Stimulated activated CD8-positive, alpha-beta memory T cell treated with anti-CD3 and anti-CD28 coated beads, Interleukin-7, amount 100 ng/mL, for 1 hour (primary cell): ENCODE results near the gene BBOX1.
"Not testable (repeated sequence)": the region's sequence is repeated elsewhere in the genome, so short reads cannot be mapped to it uniquely, and the experiment has no call there.

Experiments
- DNase-seq, 2 donors: peaks; one replicate each; pipeline ENCODE4 v3.0.0-alpha.2; 2020; ENCODE audit warnings: low read depth in 2 of 2

BBOX1 gene

DNA sequence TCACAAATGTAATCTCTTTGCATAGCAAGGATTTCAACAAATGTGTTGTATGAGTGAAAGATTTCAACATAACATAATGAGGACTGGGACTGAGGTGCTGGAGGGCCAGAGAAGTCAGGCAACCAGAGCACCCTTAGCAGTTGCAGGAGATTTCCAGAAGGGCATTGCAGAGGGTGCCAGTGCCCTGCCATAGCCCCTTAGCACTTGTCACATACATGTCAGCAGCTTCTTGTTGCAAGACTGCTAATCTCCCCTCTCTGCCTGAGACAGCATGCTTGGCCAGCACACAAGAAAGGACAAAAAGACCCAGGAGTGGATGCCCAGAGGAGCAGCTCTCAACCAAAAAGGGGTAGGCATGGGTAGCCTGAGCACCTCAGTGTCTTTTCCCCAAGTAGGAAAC is 43.2 kb downstream of the BBOX1 start:
- DNase-seq, result no peak

DNA sequence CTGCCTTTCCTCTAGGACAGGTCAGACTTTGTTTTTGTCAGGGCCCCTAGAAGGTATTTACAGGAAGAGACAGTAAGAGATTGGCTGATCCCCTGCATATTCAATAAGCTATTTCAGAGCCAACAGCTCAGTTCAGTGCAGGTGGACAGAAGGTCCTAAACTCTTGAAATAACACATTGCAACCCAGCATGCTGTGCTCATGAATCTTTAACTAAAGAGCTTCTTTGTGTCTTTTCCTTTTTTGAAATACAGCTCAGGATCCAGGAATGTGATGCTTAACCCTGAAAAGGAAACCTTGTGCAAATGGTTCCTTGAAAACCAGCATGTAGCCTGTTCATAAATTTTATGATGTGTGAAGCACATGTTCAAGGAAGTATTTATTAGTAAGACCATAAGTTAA is 43.9 kb downstream of the BBOX1 start:
- DNase-seq, result no peak

DNA sequence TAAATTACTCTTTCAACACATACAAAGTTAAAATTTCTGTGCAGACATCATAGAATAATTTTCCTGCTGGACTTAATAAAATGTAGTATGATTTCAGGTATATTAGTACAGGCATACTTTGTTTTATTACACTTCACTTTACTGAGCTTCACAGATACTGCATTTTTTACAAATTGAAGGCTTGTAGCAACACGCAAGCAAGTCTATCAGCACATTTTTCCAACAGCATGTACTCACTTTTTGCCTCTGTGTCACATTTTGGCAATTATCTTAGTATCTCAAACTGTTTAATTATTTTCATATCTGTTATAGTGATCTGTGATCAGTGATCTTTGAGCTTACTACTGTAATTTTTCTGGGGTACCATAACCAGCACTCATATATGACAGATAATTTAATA is 44.5 kb downstream of the BBOX1 start:
- no peak for DNase-seq

DNA sequence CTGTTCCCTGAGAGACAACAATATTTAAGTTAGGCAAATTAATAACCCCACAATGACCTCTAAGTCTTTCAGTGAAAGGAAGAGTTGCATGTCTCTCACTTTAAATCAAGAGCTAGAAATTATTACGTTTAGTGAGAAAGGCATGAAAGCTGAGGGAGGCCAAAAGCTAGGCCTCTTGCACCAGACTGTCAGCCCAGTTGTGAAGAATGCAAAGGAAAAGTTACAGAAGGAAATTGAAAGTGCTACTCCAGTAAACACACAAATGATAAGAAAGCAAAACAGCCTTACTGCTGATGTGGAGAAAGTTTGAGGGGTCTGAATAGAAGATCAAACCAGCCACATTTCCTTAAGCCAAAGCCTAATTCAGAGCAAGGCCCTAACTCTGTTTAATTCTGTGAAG is 45.0 kb downstream of the BBOX1 start:
- no peak for DNase-seq

DNA sequence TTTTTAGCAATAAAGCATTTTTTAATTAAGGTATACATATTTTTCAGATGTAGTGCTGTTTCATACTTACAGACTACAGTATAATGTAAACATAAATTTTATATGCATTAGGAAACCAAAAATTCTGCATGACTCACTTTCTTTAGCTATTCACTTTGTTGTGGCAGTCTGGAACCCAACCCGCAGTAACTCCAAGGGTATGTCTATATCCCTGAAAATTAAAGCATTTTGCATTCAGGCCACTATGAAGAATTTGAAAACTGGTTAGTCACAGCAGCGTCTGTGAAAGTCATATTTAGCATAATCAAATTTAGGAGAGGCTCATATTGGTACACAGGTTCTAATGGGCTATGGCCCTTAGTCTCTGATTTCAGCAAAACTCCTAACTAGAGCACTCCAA is 46.8 kb downstream of the BBOX1 start:
- no peak for DNase-seq

DNA sequence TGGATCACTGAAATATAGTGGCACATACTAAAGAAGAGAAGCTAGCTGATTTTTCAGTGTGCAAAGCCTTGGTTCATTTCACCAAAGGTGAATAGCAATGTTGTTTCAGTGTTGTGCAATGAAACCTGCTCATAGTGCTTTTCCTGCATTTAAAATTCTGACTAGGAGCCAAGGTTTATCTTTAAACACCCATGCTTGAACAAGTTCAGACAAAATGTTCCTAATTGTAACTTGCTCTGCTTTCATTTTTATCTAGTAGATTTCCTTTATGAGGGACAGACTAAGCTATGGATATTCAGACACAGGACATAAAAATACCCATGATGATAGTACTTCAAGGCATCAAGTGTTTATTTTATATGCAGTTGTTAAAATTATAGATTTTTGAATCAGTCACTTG is 47.7 kb downstream of the BBOX1 start:
- DNase-seq, result no peak

DNA sequence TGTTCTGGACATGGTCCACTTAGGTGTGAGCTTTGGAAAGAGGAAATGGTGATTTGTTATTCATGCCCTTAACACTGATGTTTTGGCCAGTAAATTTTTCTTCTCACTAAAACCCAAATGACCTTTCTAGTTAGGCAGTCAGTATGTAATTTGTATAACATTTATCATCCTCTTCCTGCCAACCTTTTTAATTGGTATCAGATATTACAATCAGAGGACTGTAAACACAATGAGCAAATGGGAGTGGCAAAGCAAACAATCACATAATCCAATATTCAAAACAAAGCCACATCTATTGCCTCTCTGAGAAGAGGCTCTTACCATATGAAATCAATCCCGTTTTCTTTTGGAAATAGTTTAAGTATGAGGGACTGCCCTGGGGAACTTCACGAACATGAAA is 49.1 kb downstream of the BBOX1 start:
- no peak for DNase-seq

DNA sequence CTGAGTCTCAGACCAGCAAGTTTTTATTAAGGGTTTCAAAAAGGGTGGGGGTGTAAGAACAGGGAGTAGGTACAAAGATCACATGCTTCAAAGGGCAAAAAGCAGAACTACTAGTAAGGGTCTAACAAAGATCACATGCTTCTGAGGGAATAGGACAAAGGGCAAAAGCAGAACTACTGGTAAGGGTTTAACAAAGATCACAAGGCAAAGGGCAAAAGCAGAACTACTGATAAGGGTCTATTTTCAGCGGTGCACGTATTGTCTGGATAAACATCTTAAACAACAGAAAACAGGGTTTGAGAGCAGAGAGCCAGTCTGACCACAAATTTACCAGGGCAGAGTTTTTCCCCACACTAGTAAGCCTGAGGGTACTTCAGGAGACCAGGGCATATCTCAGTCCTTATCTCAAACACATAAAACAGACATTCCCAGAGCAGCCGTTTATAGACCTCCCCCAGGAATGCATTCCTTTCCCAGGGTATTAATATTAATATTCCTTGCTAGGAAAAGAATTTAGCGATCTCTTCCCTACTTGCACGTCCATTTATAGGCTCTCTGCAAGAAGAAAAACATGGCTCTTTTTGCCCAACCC is 49.8 kb downstream of the BBOX1 start:
- not testable (repeated sequence) for DNase-seq

DNA sequence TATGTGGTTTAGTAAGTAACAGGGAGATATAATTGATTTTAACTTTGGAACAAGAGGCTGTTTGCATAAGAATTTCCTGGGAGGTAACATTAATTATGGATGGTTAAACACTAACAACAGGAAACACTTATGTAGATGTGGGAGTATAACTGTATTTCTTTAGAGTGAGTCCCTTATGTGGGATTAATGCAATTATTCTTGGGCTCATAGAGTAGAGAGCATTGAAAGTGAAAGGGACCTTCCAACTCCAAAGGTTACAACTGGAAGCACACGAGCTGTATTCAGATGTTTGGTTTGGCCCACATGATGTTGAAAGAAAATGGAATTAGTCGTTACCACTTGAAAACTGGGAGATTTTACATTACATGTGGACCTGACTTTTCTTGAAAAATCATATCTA is 53.5 kb downstream of the BBOX1 start:
- DNase-seq, result no peak

DNA sequence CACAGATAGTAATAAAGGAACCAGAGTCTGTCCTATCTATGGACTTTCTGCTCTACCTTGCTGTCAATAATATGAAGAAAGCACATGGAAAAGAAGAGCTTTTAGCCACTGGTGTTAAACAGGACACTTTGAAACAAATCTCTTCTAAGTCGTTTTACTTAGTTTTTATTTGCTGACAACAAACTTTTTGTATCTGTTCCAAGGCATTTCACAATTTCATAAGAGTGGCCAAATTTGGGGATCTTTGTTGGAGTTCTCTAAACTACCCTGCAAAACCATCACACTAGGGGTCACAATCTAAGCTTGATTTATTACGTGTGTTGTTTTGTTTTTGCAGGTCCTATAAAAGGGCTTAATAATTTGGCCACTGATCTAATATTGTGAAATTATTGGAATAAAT is 54.4 kb downstream of the BBOX1 start:
- no peak for DNase-seq

DNA sequence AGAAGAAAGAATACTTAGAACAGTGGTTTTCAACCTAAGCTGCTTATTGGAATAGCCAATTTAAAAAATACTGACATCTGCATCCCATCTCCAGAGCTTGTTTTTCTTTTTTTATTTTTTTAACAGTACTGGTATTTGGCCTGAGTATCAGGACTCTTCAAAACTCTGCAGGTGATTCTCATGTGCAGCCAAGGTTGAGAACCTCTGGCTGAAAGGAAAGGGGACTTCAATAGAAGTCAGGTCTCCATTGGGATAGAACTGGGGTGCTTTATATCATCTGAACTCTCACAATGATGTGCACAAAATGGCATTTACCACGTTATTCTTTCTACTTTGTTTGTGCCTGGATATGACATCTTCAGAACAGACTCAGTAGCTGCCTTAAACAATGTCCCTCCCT is 55.3 kb downstream of the BBOX1 start:
- DNase-seq, result no peak

DNA sequence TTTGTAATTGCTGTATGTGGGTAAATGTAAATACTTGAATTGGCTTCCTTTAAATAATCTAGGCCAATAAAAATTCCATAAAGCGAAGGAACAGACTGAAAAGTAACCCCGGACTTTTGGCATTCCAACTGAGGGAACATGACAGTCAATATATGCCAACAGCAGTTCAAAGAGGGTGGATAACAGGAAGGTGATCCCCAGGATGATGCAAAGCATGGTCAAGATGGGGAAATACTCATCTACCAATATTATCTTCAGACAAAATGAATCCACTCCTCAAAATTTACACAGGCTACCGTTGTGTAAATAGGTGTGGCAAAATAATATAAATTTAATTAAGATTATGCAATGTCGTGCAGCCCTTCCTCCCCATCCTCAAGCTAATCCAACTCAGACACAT is 56.9 kb downstream of the BBOX1 start:
- DNase-seq, result no peak

DNA sequence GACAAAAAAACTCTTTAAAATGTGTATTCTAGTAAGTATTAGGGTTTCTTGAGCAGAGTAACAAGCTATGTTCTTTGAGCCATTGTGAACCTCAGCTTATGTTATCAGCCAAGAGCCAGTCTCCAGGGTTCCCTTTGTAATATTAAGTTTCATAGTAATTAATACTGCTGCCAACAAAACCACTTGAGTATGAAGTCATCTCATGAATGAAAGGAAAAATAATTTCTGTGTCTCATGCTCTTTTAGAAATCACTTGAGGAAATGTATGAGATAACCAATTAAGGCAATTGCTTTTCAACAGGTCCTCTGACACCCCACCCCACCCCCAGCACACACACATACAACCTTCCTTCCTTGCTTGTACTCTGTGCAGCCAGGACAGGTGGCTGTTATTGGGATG is 59.9 kb downstream of the BBOX1 start:
- no peak for DNase-seq

DNA sequence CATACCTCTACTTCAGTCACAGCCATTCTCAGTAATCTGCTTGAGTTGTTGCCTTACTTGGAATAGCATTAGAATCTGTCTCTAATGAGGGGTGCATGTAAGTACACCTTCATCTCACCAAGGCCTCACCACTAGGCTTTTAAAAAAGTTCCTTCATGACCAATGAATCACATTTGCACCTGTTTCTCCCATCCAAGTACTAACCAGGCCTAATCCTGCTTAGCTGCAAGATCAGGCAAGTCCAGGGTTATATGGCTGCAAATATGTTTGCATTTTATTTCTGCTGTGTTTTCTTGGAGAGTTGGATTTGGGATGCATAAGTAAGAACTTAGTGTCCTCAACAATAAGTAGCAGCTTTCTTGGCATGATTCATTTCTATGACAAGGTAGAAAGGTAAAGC is 66.9 kb downstream of the BBOX1 start:
- no peak for DNase-seq

DNA sequence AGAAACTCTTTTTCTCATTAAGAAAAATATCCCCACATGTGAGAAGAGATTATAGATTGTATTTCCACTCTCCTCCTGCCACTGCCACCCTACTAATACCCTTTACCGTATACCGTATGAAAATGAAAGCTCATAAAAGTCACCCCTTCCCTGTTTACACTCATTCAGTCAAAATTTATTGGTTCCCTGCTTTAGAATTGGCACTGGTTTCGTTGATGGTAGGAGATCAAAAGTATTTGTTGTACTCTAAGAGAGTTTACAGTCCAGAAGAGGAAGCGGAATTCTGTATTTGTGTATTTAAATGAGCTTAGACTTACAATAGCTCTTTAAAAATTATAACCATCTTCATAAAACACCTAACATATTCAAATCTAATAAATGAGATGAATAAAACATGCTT is 68.2 kb downstream of the BBOX1 start:
- no peak for DNase-seq

DNA sequence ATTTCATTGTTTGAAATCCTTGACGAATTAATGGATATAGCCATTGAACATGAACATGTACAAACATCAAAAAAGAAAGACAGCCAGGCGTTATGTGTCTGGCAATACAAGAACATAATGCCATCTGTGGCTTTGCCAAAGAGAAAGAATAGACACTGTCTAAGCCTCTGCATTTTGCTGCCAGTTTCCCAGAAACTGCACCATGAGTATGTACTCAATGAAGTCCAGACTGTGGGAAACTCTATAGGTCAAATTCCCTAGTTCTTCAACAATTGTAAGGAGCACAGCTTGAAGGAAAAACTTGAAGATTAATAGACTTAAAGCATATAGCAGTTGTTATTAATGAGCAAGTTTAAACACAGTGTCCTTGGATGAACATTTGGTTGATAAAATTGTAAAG is 71.3 kb downstream of the BBOX1 start:
- no peak for DNase-seq

DNA sequence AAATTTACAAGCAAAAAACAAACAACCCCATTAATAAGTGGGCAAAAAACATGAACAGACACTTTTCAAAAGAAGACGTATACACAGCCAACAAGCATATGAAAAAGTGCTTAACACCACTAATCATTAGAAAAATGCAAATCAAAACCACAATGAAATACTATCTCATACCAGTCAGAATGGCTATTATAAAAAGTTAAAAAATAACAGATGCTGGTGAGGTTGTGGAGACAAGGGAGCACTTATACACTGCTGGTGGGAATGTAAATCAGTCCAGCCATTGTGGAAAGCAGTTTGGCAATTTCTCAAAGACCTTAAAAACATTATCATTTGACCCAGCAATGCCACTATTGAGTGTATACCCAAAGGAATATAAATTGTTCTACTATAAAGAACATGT is 72.3 kb downstream of the BBOX1 start:
- DNase-seq, result no peak

DNA sequence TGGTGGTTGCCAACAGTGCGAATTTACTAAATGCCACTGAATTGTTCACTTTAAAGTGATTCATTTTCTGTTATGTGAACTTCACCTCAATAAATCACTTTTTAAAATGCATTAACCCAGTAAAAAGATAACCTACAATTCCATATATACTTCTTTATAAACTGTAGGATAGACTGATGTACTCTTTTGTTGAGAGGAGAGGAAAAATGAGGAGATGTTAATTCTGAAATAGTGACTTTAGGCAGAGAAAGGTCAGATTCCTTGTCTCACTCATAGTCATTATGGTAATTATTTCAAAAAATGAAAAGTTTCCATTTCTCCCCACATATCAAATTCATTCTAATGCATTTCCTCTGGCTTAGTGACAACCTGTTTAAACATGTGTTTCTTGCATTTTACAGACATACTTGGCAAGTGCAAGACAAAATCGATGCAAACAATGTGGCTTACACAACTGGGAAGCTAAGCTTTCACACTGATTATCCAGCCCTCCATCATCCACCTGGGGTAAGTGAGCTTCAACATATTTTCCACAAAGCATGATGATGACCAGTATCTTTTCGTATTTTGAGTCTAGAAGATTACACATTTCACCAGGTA is 74.5 kb downstream of the BBOX1 start:
- DNase-seq, result no peak

DNA sequence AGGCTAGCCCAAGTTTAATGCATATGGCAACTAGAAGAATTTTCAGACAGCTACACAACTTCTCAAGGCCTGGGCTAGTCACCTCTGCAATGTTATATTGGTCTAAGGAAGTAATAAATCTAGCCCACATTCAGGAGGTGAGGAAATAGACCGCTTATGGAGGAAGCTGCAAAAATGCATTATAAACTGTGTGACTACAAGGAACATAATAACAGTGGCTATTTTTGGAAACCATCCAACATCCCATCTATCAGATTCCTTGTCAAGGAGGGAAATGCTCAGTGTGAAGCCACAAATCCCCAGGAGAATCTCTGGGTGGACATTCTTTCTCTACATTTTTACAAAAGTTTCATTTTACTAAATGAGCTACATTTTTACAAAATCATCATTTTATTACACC is 76.1 kb downstream of the BBOX1 start:
- DNase-seq, result no peak

DNA sequence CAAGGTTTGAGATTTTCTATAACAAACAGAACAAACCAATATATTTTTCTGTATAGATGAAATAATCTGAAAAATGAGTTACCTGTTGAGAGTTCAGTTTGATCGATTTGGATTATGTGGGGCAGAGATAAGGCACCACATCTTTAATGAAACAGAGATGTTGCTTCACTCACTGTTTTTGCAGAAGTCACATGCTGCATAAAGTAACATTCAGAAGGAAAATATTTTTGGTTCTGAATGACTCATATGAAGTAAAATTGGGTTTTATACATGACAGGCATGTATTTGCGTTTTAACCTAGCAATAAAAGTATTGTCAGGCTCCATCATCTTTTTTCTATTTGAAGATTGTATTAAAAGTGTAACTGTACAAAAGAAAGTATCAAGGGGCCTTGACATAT is 77.8 kb downstream of the BBOX1 start:
- no peak for DNase-seq

DNA sequence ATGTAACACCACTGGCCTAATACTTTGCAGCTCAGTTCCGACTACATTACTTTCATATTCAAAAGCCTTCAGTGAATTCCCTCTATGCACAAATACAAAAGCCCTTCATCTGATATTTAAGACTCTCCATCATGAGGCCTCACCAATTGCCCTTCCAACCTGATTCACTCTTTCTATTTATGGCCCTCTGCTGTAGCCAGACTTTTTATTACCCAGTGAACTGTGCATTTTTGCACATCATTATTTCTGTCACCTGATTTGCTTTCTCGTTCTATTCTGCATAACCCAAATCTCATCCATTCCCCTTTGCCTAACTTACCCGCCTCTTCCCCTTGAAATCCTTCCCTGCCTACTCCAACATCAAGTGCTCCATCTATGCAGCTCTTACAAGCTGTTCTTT is 78.3 kb downstream of the BBOX1 start:
- no peak for DNase-seq

DNA sequence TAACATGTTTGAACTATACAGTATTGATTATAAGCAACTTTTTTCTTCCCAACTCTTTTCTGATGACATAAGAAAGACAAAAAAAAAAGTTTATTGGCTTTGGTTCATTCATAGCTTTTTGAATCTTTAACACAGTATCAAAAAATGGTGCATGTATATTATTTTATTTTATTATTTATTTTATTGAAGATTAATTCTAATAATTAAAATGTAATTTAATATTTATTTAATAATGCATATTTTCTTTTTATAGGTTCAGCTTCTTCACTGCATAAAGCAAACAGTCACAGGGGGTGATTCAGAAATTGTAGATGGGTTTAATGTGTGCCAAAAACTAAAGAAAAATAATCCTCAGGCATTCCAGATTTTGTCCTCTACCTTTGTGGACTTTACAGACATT is 78.8 kb downstream of the BBOX1 start:
- DNase-seq, result no peak

DNA sequence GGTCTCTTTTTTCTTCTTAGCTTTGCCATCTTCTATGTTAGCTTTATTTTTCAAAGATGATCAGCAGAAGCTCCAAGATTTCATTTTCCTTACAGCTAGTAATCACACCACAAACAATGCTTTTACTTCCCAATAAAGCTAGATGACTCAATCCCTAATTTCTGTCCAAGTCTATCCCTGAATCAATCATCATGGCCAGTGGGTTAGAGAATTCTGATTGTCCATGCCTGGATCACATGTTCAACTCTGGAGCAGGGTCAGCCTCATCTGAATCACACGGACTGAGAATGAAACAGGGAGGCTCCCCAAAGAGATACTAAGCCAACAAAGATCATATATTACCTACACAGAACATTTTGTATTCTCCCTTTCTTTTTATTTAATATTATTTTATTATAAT is 79.6 kb downstream of the BBOX1 start:
- no peak for DNase-seq

DNA sequence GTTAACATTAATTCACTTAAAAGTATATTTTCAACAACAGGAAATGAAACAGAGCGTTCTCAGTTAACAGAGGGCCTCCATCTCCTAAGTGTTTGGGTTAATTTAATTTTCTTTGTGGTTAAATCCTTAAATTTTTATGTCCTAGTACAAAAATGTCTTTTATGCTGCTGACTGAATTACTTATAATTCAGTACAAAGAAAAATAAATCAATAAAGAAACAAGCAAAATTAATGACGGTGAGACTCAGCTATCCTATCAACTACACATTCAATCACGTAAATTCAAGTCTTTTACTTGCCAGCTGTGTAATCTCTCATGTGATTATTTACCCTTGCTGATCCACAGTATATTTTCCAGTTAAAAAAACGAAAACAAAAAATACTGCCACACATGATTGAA is 81.4 kb downstream of the BBOX1 start:
- no peak for DNase-seq
